ENCODE data around the gene TFDP2.
A peak's percentile ranks its signal among the peaks of the same experiment; 100 is the strongest.
"Not testable (repeated sequence)": the region's sequence is repeated elsewhere in the genome, so short reads cannot be mapped to it uniquely, and the experiment has no call there.

TFDP2 gene

DNA sequence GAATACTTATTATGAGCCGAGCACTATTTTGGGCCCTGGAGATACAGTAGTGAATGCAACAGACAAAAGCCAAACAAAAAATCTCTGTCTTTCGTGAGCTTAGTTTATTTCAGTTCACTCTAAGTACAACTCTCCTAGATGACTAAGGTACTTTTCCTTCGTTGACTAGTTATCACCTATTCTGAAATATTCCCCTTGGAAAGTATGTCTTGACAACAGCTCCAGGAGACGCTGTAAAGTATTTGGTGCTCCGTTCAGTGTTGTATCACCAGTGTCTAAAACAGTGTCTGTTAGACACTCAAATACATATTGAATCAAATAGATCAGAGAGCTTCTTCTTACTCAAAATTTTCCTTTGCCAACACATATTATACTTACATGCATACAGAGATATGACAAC, 119.6 kb downstream of the TFDP2 start:
- H3K4me3 ChIP-seq (ENCODE audit: low read length) = no peak overlapping the region
- no peak for DNase-seq (ENCODE audit: low read depth, low spot score)

DNA sequence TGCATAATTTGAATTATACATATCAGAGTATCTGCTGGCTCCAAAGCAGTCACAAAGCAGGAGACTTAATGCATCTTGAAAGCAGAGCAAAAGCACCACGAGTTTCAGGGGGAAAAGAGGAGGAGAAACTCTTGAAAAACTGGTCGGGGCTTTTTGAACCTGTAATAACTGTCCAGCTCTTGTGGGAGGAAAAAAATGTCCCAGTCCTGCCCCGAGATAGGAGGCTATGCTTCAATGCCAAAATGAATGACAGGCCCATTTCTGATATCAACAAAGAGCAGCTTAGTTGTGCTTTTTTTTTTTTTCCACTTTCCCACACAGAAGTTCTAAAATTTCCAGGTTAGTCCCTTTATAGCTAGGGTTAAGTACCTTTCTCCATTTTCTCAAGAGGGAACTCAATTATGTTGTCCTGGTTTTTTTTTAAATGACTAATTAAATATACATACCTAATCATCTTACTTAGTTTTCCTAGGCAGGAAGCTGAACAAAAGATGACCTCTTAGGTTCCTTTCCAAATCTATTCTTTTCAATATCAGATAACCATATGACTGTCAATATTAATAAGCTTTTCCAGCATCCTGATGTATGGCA, 120.2 kb downstream of the TFDP2 start:
- H3K4me3 ChIP-seq (ENCODE audit: low read length) = no peak overlapping the region
- DNase-seq (ENCODE audit: low read depth, low spot score) = no peak

DNA sequence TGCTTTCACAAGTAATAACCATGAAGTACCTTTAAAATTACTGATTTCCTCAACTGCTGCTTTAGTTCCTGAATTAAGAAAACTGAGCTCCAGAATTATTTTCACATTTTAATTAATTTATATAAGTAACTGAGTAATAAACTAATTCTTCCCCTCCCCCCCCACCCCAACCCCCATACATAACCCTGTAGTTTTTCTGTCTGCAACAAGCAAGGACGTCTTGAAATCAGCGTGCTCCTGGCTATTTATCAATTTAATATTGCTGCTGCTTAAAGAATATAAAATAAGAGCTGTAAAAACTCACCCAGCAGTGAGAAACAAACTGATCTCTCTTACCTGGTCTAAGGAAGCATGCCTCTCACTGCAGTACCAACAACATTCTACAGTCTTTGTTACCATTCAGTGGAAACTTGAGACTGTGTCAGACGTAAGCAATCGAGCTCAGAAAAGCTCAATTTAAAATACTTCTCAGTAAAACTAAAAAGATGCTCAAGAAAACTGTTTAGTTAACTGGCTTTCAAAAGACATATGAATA, 121.0 kb downstream of the TFDP2 start:
- peak overlapping the region; percentile 82 for H3K4me3 ChIP-seq (ENCODE audit: low read length)
- DNase-seq (ENCODE audit: low read depth, low spot score) = peak; percentile 94

DNA sequence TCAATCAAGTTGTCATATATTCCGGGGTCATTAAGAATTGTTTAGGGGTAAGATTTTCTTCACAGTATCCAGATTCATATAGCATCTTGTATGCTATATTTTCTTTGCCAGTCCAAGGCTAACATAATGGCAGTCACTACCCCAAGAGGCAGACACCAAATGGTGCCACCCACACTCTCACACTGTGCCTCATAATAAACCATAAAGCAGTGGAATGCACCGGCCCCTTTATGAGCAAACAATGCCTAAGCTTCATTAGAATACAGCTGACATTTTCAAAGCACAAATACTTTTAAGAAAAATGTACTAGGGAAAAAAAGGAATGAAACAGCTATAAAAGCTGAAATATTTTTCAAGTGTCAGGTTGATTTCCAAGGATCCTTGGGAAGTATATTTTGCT, 121.6 kb downstream of the TFDP2 start:
- peak overlapping the region; percentile 82 for H3K4me3 ChIP-seq (ENCODE audit: low read length)
- peak; percentile 60 for DNase-seq (ENCODE audit: low read depth, low spot score)

DNA sequence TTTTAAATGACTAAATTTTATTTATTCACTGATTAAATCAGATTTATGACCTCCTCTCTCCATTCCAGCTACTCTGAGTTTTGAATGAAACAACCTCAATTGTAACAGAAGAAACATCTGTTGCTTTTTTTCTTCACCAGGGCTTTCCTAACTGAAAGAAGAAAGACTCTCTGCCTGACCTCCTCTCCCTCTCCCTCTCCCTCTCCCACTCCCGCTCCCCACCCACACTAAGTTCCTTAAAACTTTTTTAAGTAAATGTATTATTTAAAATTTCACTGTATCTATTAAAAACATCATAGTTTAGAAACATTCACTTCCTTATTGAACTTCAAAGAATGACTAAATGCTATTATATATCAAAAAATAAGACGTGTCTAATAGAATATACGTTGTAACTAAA, 122.0 kb downstream of the TFDP2 start:
- no peak for DNase-seq (ENCODE audit: low read depth, low spot score)
- H3K4me3 ChIP-seq (ENCODE audit: low read length) = peak overlapping the region; percentile 82

DNA sequence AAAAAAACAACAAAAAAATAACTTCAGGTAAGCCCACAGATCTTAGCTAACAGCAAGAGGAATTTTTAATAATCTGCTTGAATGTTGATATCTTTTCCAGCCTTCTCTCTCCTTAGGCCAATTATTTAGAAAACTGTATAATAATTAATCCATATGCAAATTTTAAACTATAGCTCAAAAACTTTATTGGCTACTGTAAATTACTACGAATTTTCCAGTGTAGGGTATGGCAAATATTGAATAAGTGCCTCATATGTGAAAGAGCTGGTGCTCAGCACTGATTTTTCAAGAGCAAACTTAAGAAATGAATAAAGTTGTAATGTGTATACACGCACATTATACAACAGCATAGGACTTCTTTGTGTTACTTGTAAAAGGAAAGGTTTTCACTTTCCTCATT, 123.0 kb downstream of the TFDP2 start:
- DNase-seq (ENCODE audit: low read depth, low spot score) = no peak
- no peak overlapping the region; the same call in 1 of the 2 replicates for H3K4me3 ChIP-seq (ENCODE audit: low read length)

DNA sequence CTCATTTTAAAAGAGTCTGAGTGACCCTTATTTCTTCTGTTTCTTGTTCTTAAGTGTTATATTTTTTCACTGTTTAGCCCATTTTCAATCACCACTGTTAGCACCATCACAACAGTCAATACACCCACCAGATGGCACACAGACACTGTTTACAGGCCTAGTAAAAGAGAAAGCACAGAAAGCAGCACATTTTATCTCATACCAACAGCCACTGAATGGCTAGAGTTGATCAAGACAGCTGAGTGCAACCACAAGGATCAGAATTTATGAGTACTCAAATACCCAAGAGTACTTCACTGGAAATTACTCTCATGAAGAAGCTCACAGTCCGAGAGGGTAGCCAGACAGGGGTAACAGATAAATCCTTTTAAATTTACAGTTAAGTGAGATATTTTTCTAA, 127.0 kb downstream of the TFDP2 start:
- peak; percentile 72 for DNase-seq (ENCODE audit: low read depth, low spot score)

DNA sequence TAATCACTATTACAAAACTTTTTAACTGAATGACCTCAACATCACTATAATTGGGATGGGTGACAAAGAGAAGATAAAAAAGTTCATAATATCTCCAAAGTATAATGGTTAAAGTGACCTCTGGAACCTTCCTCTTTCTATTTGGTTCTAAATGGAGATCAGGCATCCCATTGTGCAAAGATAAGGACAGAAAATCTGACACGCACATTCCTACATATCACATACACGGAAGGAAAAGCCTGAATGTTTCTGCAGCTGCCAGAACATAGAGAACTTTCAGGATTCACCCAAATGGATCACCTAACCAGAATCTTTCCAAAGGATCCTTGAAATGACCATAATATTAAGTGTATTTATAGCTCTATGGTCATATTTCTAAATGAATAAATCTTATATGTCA, 128.2 kb downstream of the TFDP2 start:
- no peak for DNase-seq (ENCODE audit: low read depth, low spot score)

More for the DNA sequence above, 127.0 kb downstream of the TFDP2 start:
- no peak overlapping the region for H3K4me3 ChIP-seq (ENCODE audit: low read length)

DNA sequence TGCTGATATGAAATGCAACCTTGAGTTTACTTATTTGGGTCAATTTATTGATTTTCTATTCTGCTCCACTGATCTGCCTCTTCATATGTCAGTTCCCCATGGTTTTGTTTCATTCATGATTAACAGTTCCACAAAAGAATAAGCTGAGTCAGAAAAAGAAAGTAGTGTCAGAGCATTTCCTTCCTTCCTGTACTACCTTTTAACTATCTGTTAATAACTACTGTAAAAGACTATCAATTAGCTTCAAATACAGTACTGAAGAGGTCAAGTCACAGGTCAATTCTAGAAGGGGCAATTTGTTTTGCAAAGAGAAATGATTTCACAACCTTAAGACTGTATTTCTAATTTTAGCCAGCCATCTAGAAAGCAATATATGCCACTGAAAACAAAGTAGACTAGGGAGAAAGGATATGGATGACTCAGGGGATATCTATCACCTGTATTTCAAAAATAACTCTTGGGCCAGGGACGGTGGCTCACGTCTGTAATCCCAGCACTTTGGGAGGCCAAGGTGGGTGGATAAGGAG, 129.5 kb downstream of the TFDP2 start:
- DNase-seq (ENCODE audit: low read depth, low spot score) = no peak
- no peak overlapping the region for H3K4me3 ChIP-seq (ENCODE audit: low read length)

More for the DNA sequence above, 128.2 kb downstream of the TFDP2 start:
- no peak overlapping the region for H3K4me3 ChIP-seq (ENCODE audit: low read length)

DNA sequence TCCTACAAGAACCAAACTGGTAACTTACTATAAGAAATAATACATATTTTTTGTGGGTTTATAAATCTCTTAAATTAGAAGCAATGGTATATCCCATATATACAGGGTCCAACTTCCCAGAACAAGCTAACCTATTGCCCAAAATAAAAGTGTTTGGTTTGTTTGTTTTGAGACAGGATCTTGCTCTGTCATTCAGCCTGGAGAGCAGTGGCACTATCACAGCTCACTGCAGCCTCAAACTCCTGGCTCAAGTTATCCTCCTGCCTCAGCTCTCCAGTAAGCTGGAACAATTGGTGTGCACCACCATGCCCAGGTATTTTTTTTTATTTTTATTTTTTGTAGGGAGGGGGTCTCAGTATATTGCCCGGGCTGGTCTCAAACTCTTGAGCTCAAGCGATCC, 135.4 kb downstream of the TFDP2 start:
- DNase-seq (ENCODE audit: low read depth, low spot score) = no peak
- H3K4me3 ChIP-seq (ENCODE audit: low read length) = no peak overlapping the region

DNA sequence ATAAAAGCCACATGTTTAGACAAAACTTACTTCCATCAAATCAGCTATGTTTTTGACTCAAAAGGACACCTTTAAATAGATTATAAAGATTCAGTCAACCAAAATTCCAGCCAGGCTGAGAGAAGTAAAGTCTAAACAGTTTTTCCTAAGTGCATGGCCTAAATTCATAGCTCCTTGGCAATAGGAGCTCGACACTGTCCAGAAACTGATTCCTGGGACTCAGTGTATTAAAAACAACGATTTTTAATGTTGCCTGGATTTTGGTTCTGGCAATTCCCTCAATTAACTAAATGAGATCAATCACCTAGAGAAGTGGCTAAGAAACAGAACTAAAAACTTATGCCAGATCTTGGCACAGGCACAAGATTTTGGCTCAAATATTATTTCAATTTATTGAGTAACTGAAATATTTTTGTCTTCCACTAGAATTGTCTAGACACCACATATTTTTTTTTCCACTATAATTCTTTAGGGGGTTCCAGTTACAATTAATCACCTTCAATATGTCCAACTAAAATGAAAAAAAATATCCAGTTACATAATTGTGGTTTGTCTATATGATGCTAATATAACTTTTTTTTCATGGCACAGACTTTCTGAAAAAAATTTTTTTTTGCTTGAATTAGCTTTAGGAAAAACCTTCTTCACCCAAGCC, 135.9 kb downstream of the TFDP2 start:
- DNase-seq (ENCODE audit: low read depth, low spot score) = no peak
- no peak overlapping the region for H3K4me3 ChIP-seq (ENCODE audit: low read length)

DNA sequence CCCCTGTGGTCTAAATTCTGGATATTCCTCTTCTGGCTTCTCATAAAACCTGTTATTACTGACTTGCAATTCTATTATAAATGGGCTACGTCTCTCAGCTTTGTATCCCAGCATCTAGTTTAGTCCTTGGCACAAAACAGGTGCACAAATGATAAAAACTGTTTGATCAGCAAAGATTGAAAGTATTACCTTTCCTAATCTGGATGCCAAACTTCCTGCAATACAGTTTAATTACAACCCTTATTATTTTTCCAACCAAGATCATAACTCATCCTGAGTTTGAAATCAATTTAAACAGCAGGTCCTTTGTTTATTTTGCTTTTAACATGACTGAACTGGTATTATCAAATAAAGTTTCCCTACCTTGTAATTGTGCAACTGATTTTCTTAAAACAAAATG, 140.3 kb downstream of the TFDP2 start:
- no peak for DNase-seq (ENCODE audit: low read depth, low spot score)
- H3K4me3 ChIP-seq (ENCODE audit: low read length) = no peak overlapping the region

DNA sequence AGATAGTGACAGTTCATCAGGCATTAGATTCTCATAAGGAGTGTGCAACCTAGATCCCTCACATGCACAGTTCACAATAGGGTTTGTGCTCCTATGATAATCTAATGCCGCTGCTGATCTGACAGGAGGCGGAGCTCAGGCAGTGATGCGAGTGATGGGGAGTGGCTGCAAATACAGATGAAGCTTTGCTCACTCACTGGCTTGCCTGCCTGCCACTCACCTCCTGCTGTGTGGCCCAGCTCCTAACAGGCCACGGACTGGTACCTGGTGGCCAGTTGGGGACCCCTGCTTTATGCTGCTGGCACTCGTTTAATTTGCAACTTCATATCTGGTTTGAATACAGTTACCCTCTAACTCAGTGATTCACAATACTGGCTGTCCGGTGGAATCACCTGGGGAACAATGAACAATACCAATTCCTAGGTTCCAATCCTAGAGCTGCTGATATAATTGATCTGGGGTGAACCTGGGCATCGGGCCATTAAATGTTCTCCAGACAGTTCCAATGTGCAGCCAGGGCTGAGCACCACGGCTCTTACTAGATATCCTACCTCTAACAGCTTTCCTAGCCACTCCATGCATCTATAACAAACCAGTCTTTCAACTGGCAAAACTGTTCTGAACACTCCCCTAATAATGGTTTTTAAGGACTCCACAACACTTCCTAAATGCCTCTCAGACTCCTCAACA, 141.5 kb downstream of the TFDP2 start:
- DNase-seq (ENCODE audit: low read depth, low spot score) = no peak

DNA sequence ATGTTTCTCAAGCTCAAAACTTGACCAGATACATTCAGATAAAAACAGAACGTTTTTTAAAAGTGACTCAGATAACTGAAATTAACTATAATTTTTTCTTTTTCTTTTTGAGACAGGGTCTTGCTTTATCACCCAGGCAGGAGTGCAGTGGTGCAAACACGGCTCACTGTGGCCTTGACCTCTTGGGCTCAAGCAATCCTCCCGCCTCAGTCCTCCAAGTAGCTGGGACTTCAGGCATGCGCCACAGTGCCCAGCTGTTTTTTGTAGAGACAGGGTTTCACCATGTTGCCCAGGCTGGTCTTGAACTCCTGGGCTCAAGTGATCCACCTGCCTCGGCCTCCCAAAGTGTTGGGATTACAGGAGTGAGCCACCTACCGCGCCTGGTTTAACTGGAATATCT, 144.4 kb downstream of the TFDP2 start:
- not testable (repeated sequence) for H3K4me3 ChIP-seq (ENCODE audit: low read length); DNase-seq (ENCODE audit: low read depth, low spot score)

More for the DNA sequence above, 141.5 kb downstream of the TFDP2 start:
- H3K4me3 ChIP-seq (ENCODE audit: low read length) = no peak overlapping the region

DNA sequence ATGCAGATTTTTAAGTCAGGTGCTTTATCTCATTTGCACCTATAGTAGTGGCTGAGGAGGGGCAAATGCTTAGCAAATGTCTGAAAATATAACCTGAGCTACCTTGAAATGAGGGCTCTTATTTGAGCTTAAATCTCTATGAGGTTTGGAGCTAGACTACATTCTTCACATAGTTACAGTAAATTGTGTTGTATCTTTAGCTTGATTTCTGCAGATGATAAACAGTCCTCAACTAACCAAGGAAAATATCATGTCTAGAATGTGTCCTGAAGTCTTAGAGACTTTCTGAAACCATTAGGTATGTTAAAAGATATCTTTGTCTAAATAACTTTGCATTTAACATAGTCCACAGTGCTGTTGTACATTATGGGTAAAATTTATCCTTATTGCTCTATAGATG, 145.3 kb downstream of the TFDP2 start:
- H3K4me3 ChIP-seq (ENCODE audit: low read length) = no peak overlapping the region
- no peak for DNase-seq (ENCODE audit: low read depth, low spot score)

DNA sequence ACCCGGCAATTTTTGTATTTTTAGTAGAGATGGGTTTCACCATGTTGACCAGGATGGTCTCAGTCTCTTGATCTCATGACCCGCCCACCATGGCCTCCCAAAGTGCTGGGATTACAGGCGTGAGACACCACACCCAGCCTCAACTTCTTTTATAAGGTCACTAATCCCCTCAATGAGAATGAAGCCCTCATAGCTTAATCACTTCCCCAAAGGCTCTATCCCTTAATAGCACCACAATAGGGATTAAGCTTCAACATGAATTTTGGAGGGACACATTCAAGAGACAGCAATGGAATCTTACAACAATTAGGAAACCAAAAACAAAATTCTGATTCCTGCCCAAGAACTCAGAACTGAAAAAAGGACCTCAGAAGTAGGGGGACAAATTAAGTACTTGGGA, 146.1 kb downstream of the TFDP2 start:
- DNase-seq (ENCODE audit: low read depth, low spot score) = no peak
- no peak overlapping the region for H3K4me3 ChIP-seq (ENCODE audit: low read length)

DNA sequence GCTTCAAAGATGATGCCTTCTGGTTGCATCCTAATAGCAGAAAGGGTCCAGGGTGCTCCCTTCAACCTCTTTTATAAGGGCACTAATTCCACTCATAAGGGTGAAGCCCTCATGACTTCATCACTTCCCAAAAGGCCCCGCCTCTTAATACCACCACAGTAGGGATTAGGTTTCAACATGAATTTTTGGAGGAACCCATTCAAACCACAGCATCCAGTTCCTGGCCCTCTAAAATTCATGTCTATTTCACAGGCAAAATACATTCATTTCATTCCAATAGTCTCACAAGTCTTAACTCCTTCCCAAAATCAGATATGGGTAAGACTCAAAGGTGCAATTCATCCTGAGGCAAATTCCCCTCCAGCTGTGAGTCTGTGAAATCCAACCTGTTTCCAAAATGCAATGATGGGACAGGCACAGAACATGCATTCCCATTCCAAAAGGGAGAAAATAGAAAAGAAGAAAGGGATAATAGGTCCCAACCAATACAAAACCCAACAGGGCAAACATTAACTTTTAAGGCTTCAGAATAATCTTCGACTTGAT, 148.9 kb downstream of the TFDP2 start:
- H3K4me3 ChIP-seq (ENCODE audit: low read length) = no peak overlapping the region
- DNase-seq (ENCODE audit: low read depth, low spot score) = no peak

DNA sequence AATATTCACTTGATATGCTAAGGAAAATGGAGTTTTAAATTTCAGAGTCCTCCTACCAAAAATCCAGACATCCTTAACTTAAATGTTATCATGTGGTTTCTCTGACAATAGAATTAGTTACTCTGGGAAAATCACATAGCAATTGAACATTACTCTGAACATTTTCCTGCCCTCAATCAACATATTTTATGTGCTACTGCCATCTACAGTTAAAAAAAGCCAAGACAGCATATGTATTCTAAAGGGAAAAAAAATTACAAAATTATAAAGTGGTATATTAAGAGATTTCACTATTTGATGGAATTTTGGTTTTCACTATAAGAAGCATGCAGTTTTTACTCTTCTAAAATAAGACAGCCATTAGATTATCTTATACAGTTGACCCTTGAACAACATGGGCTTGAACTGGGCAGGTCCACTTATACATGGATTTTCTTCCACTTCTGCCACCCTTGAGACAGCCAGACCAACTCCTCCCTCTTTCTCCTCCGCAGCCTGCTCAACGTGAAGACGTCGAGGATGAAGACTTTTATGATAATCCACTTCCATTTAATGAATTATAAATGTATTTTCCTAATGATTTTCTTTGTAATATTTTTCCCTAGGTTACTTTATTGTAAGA, 150.6 kb downstream of the TFDP2 start:
- H3K4me3 ChIP-seq (ENCODE audit: low read length) = no peak overlapping the region
- no peak for DNase-seq (ENCODE audit: low read depth, low spot score)

DNA sequence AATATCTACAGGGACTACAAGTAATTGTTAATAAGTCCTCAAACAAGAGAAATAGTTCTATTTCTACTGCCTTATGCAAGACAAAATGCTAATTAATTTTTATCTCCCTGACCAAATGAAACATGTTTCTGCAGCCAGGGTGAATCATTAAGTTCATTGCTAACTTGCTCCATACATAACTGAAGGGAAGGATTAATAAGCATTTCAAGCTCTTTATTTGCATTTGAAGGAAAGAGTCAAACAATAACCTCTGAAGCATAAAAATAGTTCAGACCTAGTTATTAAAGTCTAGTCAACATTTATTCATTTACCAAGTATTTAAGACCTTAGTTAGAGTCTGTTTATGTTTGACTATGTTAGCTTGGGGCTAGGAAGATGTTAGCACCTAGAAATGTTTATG, 152.9 kb downstream of the TFDP2 start:
- H3K4me3 ChIP-seq (ENCODE audit: low read length) = no peak overlapping the region
- no peak for DNase-seq (ENCODE audit: low read depth, low spot score)

Data from Jurkat, Clone E6-1 (cell line).